Effector memory CD4-positive, alpha-beta T cell (primary cell): ENCODE data around the gene ADAMTSL2.

Experiments used
- DNase-seq, 3 donors: peaks; one replicate each; pipeline ENCODE4 v3.0.0-alpha.2; 2020
- H3K27ac ChIP-seq: 2 replicates; pipeline ENCODE4 v1.7.0; 2013; ENCODE audit warnings: mild to moderate bottlenecking, low read length, moderate library complexity; ENCODE audit not compliant: insufficient read depth, poor library complexity, severe bottlenecking
- H3K27me3 ChIP-seq: replicated peaks from 2 replicates; pipeline ENCODE4 v1.7.0; 2013; ENCODE audit warnings: mild to moderate bottlenecking, low read length; ENCODE audit not compliant: insufficient read depth, control insufficient read depth, poor library complexity, severe bottlenecking
- H3K36me3 ChIP-seq: 2 replicates; pipeline ENCODE4 v1.7.0; 2013; ENCODE audit warnings: mild to moderate bottlenecking, low read length, moderate library complexity; ENCODE audit not compliant: control insufficient read depth, insufficient read depth
- H3K4me1 ChIP-seq: 2 replicates; pipeline ENCODE4 v1.7.0; 2013; ENCODE audit warnings: low read length, mild to moderate bottlenecking; ENCODE audit not compliant: control insufficient read depth, insufficient read depth, poor library complexity, severe bottlenecking
- H3K4me3 ChIP-seq: 2 replicates; pipeline ENCODE4 v1.7.0; 2013; ENCODE audit warnings: low read length, low read depth, mild to moderate bottlenecking; ENCODE audit not compliant: insufficient read depth, poor library complexity, severe bottlenecking
- H3K9me3 ChIP-seq: 2 replicates; pipeline ENCODE4 v1.7.0; 2013; ENCODE audit warnings: mild to moderate bottlenecking, low read length, moderate library complexity; ENCODE audit not compliant: control insufficient read depth

ADAMTSL2 gene

GRCh38 chr9:133526721-133527321 is 7.7 kb upstream of the ADAMTSL2 start:
- no peak overlapping the region for H3K27ac ChIP-seq
- H3K27me3 ChIP-seq = peaks cover 3% of the 10 kb centered on the region
- H3K4me1 ChIP-seq = no peaks in the 10 kb centered on the region
- H3K4me3 ChIP-seq = no peak overlapping the region
- DNase-seq = no peak
- H3K9me3 ChIP-seq = no peaks in the 10 kb centered on the region
- H3K36me3 ChIP-seq = no peaks in the 10 kb centered on the region

DNA sequence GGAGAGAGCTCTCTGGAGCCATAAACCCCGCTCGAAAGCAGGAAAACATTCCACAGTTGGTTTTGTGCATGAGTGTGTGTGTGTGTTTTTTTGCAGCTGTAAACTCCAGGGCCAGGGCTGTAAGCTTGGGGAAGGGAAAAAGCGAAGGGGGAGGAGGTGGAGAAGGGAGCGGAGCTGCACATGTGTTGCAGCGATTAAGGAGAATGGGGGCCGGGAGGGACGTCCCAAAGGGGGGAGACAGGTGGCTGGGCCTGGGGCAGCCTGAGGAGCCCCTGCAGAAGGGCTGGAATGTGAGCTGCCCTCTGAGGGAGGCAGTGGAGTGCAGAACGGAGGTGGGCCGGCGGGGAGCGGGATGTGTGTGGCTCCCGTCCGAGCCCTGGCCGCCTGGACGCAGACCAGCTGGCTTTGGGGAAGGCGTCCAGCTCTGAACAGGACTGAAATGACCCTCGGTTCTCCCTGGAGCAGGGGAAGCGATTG is 7.0 kb upstream of the ADAMTSL2 start:
- DNase-seq = no peak
- Histone ChIP-seq H3K4me1 (no peaks in the 10 kb centered on the region), H3K27me3 (peaks cover 6% of the 10 kb centered on the region), H3K9me3 (no peaks in the 10 kb centered on the region), H3K4me3 (no peak overlapping the region), H3K27ac (no peak overlapping the region), H3K36me3 (no peaks in the 10 kb centered on the region)

DNA sequence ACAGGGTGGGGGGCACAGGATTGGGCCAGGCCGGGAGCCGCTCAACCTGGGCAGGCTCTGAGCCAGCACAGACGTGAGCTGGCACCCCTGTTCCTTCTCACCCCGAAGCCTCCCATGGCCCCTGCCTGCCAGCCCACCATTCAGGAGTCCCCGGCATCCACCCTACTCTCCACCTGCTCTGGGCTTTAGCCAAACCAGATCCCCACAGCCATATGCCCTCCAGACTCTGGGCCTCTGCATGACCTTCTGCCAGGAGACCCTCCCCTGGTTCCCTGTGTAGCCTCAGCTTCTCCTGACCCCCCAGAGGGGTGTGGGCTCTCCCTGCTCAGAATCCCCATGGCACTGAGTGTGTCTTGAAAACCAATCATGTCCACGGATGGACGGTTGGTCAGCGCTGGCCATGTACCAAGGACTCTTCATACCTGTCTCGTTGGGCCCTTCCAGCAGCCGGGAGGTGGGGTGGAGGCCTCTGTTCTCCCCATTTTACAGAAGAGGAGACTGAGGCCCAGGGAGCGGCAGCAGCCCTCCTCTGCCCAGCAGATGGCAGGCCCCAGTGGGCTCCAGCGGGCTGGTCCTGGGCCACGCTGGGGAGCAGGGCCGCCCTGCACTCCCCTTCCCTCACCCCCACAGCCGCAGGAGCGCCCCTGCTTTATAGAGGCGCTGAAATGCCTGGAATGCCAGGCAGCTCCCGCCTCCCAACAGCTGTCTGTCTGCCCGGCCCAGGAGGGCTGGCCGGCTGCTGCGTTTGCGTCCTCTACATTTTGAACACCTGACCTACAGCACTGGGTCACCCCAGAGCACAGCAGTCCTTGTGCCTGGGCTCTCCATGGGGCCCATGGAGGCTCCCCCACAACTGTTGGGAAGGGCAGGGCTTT is 6.3 kb upstream of the ADAMTSL2 start:
- Histone ChIP-seq H3K27me3 (peaks cover 6% of the 10 kb centered on the region), H3K27ac (no peak overlapping the region), H3K9me3 (no peaks in the 10 kb centered on the region), H3K36me3 (no peaks in the 10 kb centered on the region), H3K4me3 (no peak overlapping the region), H3K4me1 (no peaks in the 10 kb centered on the region)
- DNase-seq = no peak

DNA sequence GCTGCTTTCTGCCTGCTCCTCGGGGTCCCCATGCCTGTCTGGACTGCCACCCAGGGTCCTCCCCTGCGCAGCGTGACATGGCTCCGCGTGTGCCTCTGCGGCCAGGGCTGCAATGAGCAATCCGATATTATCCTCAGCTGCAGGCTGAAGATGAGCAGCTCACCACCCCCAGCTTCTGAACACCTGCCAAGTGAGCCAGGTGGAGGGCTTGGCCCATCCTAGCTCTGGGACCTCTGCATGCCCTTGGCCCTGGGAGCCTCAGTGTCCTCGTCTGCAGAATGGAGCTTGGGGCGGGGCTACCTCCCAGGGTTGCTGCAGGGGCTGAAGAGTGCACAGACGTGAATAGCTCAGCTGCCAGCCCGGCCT is 5.6 kb upstream of the ADAMTSL2 start:
- Histone ChIP-seq H3K4me3 (no peak overlapping the region), H3K36me3 (no peaks in the 10 kb centered on the region), H3K27me3 (peaks cover 6% of the 10 kb centered on the region), H3K9me3 (no peaks in the 10 kb centered on the region), H3K4me1 (no peaks in the 10 kb centered on the region), H3K27ac (no peak overlapping the region)
- no peak for DNase-seq

GRCh38 chr9:133529457-133529856 is 5.0 kb upstream of the ADAMTSL2 start:
- H3K4me1 ChIP-seq = no peaks in the 10 kb centered on the region
- peaks cover 10% of the 10 kb centered on the region for H3K27me3 ChIP-seq
- DNase-seq = no peak
- H3K36me3 ChIP-seq = no peaks in the 10 kb centered on the region
- H3K27ac ChIP-seq = no peak overlapping the region
- no peaks in the 10 kb centered on the region for H3K9me3 ChIP-seq
- no peak overlapping the region for H3K4me3 ChIP-seq

DNA sequence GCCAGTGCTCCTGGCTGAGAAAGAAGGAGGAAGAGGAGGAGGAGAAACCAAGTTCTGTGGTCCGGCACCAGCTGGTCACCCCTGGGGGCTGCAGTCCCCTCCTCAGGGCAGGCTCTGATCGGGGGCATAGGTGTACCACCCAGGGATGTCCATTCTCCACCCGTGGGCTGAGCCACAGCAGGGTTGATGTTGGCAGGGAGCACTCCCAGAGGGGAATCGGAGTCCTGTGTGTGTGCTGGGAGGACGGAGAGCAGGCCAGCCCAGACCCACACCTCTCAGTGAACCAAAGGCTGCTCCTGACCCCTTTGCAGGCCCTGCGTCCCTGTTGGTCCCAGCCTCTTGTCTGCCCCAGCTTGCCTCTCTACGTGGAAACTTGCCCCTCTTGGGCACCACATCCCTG is 4.6 kb upstream of the ADAMTSL2 start:
- Histone ChIP-seq H3K27me3 (peaks cover 14% of the 10 kb centered on the region), H3K36me3 (no peaks in the 10 kb centered on the region), H3K4me3 (no peak overlapping the region), H3K9me3 (no peaks in the 10 kb centered on the region), H3K27ac (no peak overlapping the region), H3K4me1 (no peaks in the 10 kb centered on the region)
- DNase-seq = no peak

DNA sequence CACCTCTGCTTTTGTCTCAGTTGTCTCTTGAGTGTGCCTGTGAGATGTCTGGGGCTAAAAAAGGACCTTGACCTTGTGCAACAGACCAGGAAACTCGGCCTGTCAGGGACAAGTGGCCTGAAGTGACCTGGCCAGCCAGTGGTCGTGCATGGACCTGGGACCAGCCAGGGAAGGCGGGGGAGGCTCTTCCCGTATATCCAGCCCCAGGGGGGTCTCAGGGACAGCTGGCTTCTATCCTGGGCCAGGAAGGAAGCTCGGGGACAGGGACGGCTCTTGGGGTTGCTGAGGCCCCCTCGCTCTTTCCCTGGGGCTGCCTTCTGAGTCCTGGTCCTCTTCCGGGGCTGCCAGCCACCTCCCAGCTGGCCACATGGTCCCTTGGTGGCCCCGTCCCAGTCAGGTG is 3.2 kb upstream of the ADAMTSL2 start:
- Histone ChIP-seq H3K9me3 (no peaks in the 10 kb centered on the region), H3K4me3 (no peak overlapping the region), H3K27ac (no peak overlapping the region), H3K27me3 (peaks cover 17% of the 10 kb centered on the region), H3K4me1 (no peaks in the 10 kb centered on the region), H3K36me3 (no peaks in the 10 kb centered on the region)
- no peak for DNase-seq

DNA sequence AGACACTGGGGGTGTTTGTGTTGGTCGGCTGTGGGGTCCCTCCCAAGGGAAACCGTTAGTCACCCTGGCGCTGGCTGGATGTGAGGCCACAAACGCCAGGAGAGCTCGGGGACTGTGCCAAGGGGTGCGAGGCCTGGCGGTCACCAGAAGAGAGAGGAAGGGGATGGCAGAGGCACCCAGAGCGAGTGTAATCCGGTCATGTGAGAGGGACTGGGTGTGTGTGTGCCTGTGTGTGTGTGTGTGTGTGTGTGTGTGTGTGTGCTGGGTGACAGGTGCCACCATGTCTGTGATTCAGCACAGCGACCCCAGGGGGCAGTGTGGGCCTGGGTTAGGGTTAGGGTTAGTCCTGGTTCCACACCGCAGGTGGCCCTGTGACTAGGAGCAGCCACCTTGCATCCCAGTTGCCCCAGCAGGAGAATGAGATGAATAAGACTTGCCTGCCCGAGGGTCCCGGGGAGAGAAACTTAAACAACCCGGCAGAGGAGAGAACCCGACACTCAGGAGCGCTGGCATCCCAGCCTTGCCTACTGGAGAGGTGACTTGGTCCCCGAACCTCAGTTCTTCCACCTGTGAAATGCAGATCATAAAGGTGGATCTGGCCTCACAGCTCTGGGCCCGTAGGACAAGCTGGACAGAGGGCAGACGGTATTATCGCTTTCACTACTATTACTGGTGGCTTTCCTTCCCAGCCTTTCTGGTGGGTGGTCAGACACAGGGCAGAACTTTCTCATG is 1.4 kb upstream of the ADAMTSL2 start:
- Histone ChIP-seq H3K9me3 (no peaks in the 10 kb centered on the region), H3K4me3 (no peak overlapping the region), H3K4me1 (no peaks in the 10 kb centered on the region), H3K27ac (no peak overlapping the region), H3K27me3 (peaks cover 17% of the 10 kb centered on the region), H3K36me3 (no peaks in the 10 kb centered on the region)
- DNase-seq = peak; percentile 13 to 22 (median 14)

GRCh38 chr9:133533857-133534256 is 647 bp upstream of the ADAMTSL2 start:
- DNase-seq = no peak
- Histone ChIP-seq H3K27me3 (peaks cover 17% of the 10 kb centered on the region), H3K9me3 (no peaks in the 10 kb centered on the region), H3K27ac (no peak overlapping the region), H3K4me1 (no peaks in the 10 kb centered on the region), H3K4me3 (no peak overlapping the region), H3K36me3 (no peaks in the 10 kb centered on the region)
